Measurements from ENCODE around the gene SHE. TPM values are rescaled to one million over a fixed set of nuclear protein-coding genes. Genes with fewer than 3 reads are reported as not detected.
A peak's percentile ranks its signal among the peaks of the same experiment; 100 is the strongest.

The SHE gene
- total RNA-seq, 5 donors from 2014 or later (not counting 1 experiment from before 2014, with no cell fraction given) = 0.06 to 0.07 (median 0.06) TPM; not detected in 2

GRCh38 chr1:154478639-154479038 is 23.6 kb downstream of the SHE start:
- ChIA-PET CTCF (interaction anchor here (1.1 to 3.3 kb wide), 8 partner anchors 12 to 607 kb away, joined by 3 to 25 read pairs (median 5); no protein-coding TSS in a partner anchor), POLR2A (no interaction called here)
- ATAC-seq (replicated peaks in 1 of 4) = peak; percentile 40 to 74 (median 62)

GRCh38 chr1:154478013-154478412 is 24.2 kb downstream of the SHE start:
- Mint-ChIP-seq H3K36me3 (no peaks in the 10 kb centered on the region), H3K9me3 (no peaks in the 10 kb centered on the region), H3K27me3 (no peaks in the 10 kb centered on the region), H3K4me3 (no peak overlapping the region), H3K4me1 (peaks cover 17 to 21% (median 18%) of the 10 kb centered on the region in 3 donors), H3K27ac (peak overlapping the region in 1 of 2 donors; percentile 88)
- DNase-seq = no peak
- 92% methylated on average over 3 of the region's 8 CpGs for WGBS (ENCODE audit: insufficient coverage)
- Histone ChIP-seq H3K9me3 (no peaks in the 10 kb centered on the region), H3K4me1 (ENCODE audit: control insufficient read depth in 1 of 2, extremely low read depth in 1 of 2, insufficient read depth in 2 of 2, low read length in 2 of 2) (peaks cover 0 to 4% of the 10 kb centered on the region in 2 experiments), H3K36me3 (ENCODE audit: control insufficient read depth in 2 of 2, extremely low read depth in 1 of 2, insufficient read depth in 1 of 2, low read length in 1 of 2) (no peaks in the 10 kb centered on the region), H3K27me3 (replicated peaks in 1 of 2; ENCODE audit: control insufficient read depth in 2 of 2, extremely low read depth in 1 of 2, insufficient read depth in 2 of 2, low read length in 1 of 2) (no peaks in the 10 kb centered on the region), H3K27ac (ENCODE audit: low read length) (no peak overlapping the region), H3K4me3 (ENCODE audit: control insufficient read depth in 1 of 2, extremely low read depth in 1 of 2, low read length in 1 of 2) (no peak overlapping the region)
- no peak for ATAC-seq (replicated peaks in 1 of 4)
- ChIA-PET CTCF (interaction anchor here in 1 of 2 donors (2.3 kb wide), 1 partner anchor 13 kb away, joined by 6 read pairs; no protein-coding TSS in a partner anchor), POLR2A (no interaction called here)

More at GRCh38 chr1:154478639-154479038, 23.6 kb downstream of the SHE start:
- Mint-ChIP-seq H3K4me3 (no peak overlapping the region), H3K36me3 (no peaks in the 10 kb centered on the region), H3K9me3 (no peaks in the 10 kb centered on the region), H3K27ac (peak overlapping the region; percentile 64 to 88), H3K27me3 (peaks cover 0 to 4% of the 10 kb centered on the region in 2 donors), H3K4me1 (peaks cover 17 to 21% (median 18%) of the 10 kb centered on the region in 3 donors)
- H3K4me1 ChIP-seq (ENCODE audit: control insufficient read depth in 1 of 2, extremely low read depth in 1 of 2, insufficient read depth in 2 of 2, low read length in 2 of 2) = peaks cover 0 to 4% of the 10 kb centered on the region in 2 experiments
- no peaks in the 10 kb centered on the region for H3K9me3 ChIP-seq
- no peaks in the 10 kb centered on the region for H3K27me3 ChIP-seq (replicated peaks in 1 of 2; ENCODE audit: control insufficient read depth in 2 of 2, extremely low read depth in 1 of 2, insufficient read depth in 2 of 2, low read length in 1 of 2)
- no peak overlapping the region for H3K4me3 ChIP-seq (ENCODE audit: control insufficient read depth in 1 of 2, extremely low read depth in 1 of 2, low read length in 1 of 2)
- DNase-seq = peak in 5 of 35 experiments; percentile 11 to 53 (median 25)
- no peaks in the 10 kb centered on the region for H3K36me3 ChIP-seq (ENCODE audit: control insufficient read depth in 2 of 2, extremely low read depth in 1 of 2, insufficient read depth in 1 of 2, low read length in 1 of 2)
- WGBS (ENCODE audit: insufficient coverage) = no CpG with 5 or more reads among the region's 5 CpGs
- no peak overlapping the region for H3K27ac ChIP-seq (ENCODE audit: low read length)

GRCh38 chr1:154476791-154477190 is 25.4 kb downstream of the SHE start:
- peaks cover 17 to 23% (median 18%) of the 10 kb centered on the region in 3 donors for H3K4me1 Mint-ChIP-seq
- CTCF ChIA-PET = no interaction called here
- no peak overlapping the region for H3K4me3 ChIP-seq (ENCODE audit: control insufficient read depth in 1 of 2, extremely low read depth in 1 of 2, low read length in 1 of 2)
- no peak overlapping the region for H3K4me3 Mint-ChIP-seq
- POLR2A ChIA-PET = no interaction called here
- H3K36me3 ChIP-seq (ENCODE audit: control insufficient read depth in 2 of 2, extremely low read depth in 1 of 2, insufficient read depth in 1 of 2, low read length in 1 of 2) = no peaks in the 10 kb centered on the region
- H3K27me3 ChIP-seq (replicated peaks in 1 of 2; ENCODE audit: control insufficient read depth in 2 of 2, extremely low read depth in 1 of 2, insufficient read depth in 2 of 2, low read length in 1 of 2) = no peaks in the 10 kb centered on the region
- DNase-seq (no peak), ATAC-seq (replicated peaks in 1 of 4) (no peak)
- no peaks in the 10 kb centered on the region for H3K9me3 ChIP-seq
- H3K27ac Mint-ChIP-seq = peak overlapping the region in 1 of 2 donors; percentile 55
- WGBS (ENCODE audit: insufficient coverage) = no CpG with 5 or more reads among the region's 1 CpG
- H3K27me3 Mint-ChIP-seq = no peaks in the 10 kb centered on the region
- no peaks in the 10 kb centered on the region for H3K9me3 Mint-ChIP-seq
- no peak overlapping the region for H3K27ac ChIP-seq (ENCODE audit: low read length)
- peaks cover 0 to 4% of the 10 kb centered on the region in 2 experiments for H3K4me1 ChIP-seq (ENCODE audit: control insufficient read depth in 1 of 2, extremely low read depth in 1 of 2, insufficient read depth in 2 of 2, low read length in 2 of 2)
- H3K36me3 Mint-ChIP-seq = no peaks in the 10 kb centered on the region

DNA sequence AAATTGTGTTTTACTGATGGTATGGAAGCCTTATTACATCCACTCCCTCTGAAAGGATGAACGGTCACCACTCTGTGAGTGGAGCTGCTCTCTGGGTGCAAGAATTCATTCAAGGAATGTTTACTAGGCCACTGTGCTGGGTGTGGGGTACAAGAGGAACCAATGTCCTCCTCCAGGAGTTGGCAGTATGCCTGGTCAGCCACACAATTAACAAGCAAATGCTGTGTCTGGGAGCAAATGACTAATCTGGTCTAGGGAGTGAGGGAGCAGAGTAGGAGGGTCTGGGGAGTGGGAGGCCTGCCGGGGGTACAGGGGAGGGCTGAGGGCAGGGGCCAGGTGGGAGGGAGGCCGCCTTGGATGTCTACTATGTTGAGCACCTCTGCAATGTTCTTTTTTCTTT is 27.4 kb downstream of the SHE start:
- Histone ChIP-seq H3K27me3 (replicated peaks in 1 of 2; ENCODE audit: control insufficient read depth in 2 of 2, extremely low read depth in 1 of 2, insufficient read depth in 2 of 2, low read length in 1 of 2) (no peaks in the 10 kb centered on the region), H3K36me3 (ENCODE audit: control insufficient read depth in 2 of 2, extremely low read depth in 1 of 2, insufficient read depth in 1 of 2, low read length in 1 of 2) (no peaks in the 10 kb centered on the region), H3K27ac (ENCODE audit: low read length) (no peak overlapping the region), H3K4me3 (ENCODE audit: control insufficient read depth in 1 of 2, extremely low read depth in 1 of 2, low read length in 1 of 2) (no peak overlapping the region), H3K9me3 (no peaks in the 10 kb centered on the region), H3K4me1 (ENCODE audit: control insufficient read depth in 1 of 2, extremely low read depth in 1 of 2, insufficient read depth in 2 of 2, low read length in 2 of 2) (peaks cover 0 to 13% of the 10 kb centered on the region in 2 experiments)
- 63% methylated on average over 1 of the region's 3 CpGs for WGBS (ENCODE audit: insufficient coverage)
- H3K9me3 Mint-ChIP-seq = no peaks in the 10 kb centered on the region
- H3K4me1 Mint-ChIP-seq = peaks cover 17 to 30% (median 20%) of the 10 kb centered on the region in 3 donors
- ATAC-seq (replicated peaks in 1 of 4) (no peak), DNase-seq (no peak)
- no peaks in the 10 kb centered on the region for H3K27me3 Mint-ChIP-seq
- CTCF ChIA-PET = interaction anchor here in 1 of 2 donors (0.6 kb wide), 1 partner anchor 198 kb away, joined by 3 read pairs; no protein-coding TSS in a partner anchor
- no peaks in the 10 kb centered on the region for H3K36me3 Mint-ChIP-seq
- POLR2A ChIA-PET = no interaction called here
- H3K4me3 Mint-ChIP-seq = no peak overlapping the region
- H3K27ac Mint-ChIP-seq = no peak overlapping the region

- H3K27ac Mint-ChIP-seq = peak overlapping the region; percentile 63 to 79
Measured at GRCh38 chr1:154471304-154471703, 30.9 kb downstream of the SHE start.

DNA sequence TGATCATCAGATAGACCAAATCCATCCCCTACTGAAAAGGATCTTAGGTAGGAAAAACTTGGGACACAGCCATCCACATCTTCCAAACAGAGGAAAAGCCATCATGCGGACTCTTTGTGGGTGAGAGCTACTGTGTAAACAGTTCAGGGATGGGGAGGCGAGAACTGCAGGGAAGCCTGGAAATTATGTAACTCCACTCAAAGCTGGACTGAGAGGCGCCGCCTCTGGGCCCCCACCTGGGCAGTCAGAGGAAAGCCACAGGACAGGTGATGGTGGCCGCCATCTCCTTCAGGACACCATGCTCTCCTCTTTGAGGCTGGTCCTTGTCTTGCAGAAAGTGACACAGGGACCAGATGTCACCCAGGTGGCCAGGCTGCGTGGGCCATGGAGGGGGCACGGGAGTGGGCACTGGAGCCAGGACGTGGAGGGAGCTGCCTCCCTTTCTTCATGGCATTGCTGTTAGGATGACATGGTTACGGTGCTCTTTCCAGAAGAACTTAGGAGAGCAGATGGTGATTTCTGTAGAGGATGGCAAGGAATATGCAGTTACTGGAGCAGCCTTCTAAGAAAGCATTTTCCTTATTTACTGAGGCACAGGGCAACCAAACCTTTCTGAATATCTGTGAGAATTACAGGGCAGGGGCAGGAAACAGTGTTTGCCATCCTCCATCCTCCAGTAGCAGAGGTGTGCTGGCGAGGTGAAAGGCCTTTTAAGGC is 32.2 kb downstream of the SHE start:
- Mint-ChIP-seq H3K27me3 (no peaks in the 10 kb centered on the region), H3K9me3 (no peaks in the 10 kb centered on the region), H3K4me3 (no peak overlapping the region), H3K27ac (peak overlapping the region; percentile 23 to 50), H3K36me3 (peaks cover 2% of the 10 kb centered on the region), H3K4me1 (peaks cover 49 to 55% (median 50%) of the 10 kb centered on the region in 3 donors)
- DNase-seq (no peak), ATAC-seq (replicated peaks in 1 of 4) (no peak)
- Histone ChIP-seq H3K9me3 (no peaks in the 10 kb centered on the region), H3K36me3 (ENCODE audit: control insufficient read depth in 2 of 2, extremely low read depth in 1 of 2, insufficient read depth in 1 of 2, low read length in 1 of 2) (peaks cover 0 to 2% of the 10 kb centered on the region in 2 donors), H3K27me3 (replicated peaks in 1 of 2; ENCODE audit: control insufficient read depth in 2 of 2, extremely low read depth in 1 of 2, insufficient read depth in 2 of 2, low read length in 1 of 2) (no peaks in the 10 kb centered on the region), H3K4me3 (ENCODE audit: control insufficient read depth in 1 of 2, extremely low read depth in 1 of 2, low read length in 1 of 2) (no peak overlapping the region), H3K4me1 (ENCODE audit: control insufficient read depth in 1 of 2, extremely low read depth in 1 of 2, insufficient read depth in 2 of 2, low read length in 2 of 2) (peaks cover 2 to 49% of the 10 kb centered on the region in 2 experiments), H3K27ac (ENCODE audit: low read length) (no peak overlapping the region)
- CTCF ChIA-PET = no interaction called here
- 96% methylated on average over 8 of the region's 10 CpGs for WGBS (ENCODE audit: insufficient coverage)
- POLR2A ChIA-PET = no interaction called here

More at GRCh38 chr1:154471304-154471703, 30.9 kb downstream of the SHE start:
- Histone ChIP-seq H3K4me1 (ENCODE audit: control insufficient read depth in 1 of 2, extremely low read depth in 1 of 2, insufficient read depth in 2 of 2, low read length in 2 of 2) (peaks cover 0 to 36% of the 10 kb centered on the region in 2 experiments), H3K27ac (ENCODE audit: low read length) (no peak overlapping the region), H3K4me3 (ENCODE audit: control insufficient read depth in 1 of 2, extremely low read depth in 1 of 2, low read length in 1 of 2) (no peak overlapping the region), H3K27me3 (replicated peaks in 1 of 2; ENCODE audit: control insufficient read depth in 2 of 2, extremely low read depth in 1 of 2, insufficient read depth in 2 of 2, low read length in 1 of 2) (no peaks in the 10 kb centered on the region), H3K9me3 (no peaks in the 10 kb centered on the region), H3K36me3 (ENCODE audit: control insufficient read depth in 2 of 2, extremely low read depth in 1 of 2, insufficient read depth in 1 of 2, low read length in 1 of 2) (no peaks in the 10 kb centered on the region)
- Mint-ChIP-seq H3K4me1 (peaks cover 37 to 42% (median 38%) of the 10 kb centered on the region in 3 donors), H3K27me3 (no peaks in the 10 kb centered on the region), H3K4me3 (no peak overlapping the region), H3K36me3 (no peaks in the 10 kb centered on the region), H3K9me3 (no peaks in the 10 kb centered on the region)
- ChIA-PET POLR2A (no interaction called here), CTCF (interaction anchor here in 1 of 2 donors (0.6 kb wide), 1 partner anchor 142 kb away, joined by 3 read pairs; no protein-coding TSS in a partner anchor)
- WGBS (ENCODE audit: insufficient coverage) = no CpG with 5 or more reads among the region's 2 CpGs
- ATAC-seq (replicated peaks in 1 of 4) (no peak), DNase-seq (no peak)
